ENCODE results near the gene PLXNA4.

Gene PLXNA4

DNA sequence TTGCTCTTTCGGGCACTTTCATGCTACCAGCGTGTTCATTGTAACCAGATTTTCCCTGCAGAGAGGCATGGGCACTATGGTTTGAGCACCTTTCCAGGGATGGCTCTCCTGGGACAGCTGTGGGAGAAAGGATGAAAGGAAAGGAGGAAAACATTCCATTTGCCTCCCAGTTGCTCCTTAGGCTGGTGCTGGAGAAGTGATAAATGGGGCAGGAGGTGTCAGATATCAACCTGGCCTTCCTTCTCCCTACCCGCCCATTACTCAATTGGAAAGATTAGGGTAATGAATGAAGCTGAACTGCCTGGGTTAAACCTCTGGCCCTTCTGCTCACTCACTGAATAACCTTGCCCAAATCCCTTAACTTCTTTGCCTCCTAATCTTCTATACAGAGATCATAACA, 228.4 kb downstream of the PLXNA4 start:
- Histone ChIP-seq H3K4me1 (ENCODE audit: low read length) (no peaks in the 10 kb centered on the region), H3K79me2 (ENCODE audit: low read length) (no peaks in the 10 kb centered on the region), H2AFZ (ENCODE audit: low read depth, low read length) (no peak overlapping the region), H3K4me2 (ENCODE audit: low read length) (no peak overlapping the region), H3K9me3 (ENCODE audit: insufficient read depth, low read length) (no peaks in the 10 kb centered on the region), H3K36me3 (replicated peaks; ENCODE audit: low read depth, low read length) (no peaks in the 10 kb centered on the region), H3K27ac (ENCODE audit: low read length) (no peak overlapping the region), H4K20me1 (ENCODE audit: insufficient read depth, low read length) (no peaks in the 10 kb centered on the region), H3K9ac (ENCODE audit: low read length) (no peak overlapping the region), H3K4me3 (ENCODE audit: low read length) (no peak overlapping the region), H3K27me3 (ENCODE audit: low read depth, low read length) (peaks cover 51% of the 10 kb centered on the region)
- TF ChIP-seq EZH2phosphoT487 (IDR thresholded peaks at IDR 0.05; ENCODE audit: low read depth), result no peak
- TF ChIP-seq, protein P1, sequence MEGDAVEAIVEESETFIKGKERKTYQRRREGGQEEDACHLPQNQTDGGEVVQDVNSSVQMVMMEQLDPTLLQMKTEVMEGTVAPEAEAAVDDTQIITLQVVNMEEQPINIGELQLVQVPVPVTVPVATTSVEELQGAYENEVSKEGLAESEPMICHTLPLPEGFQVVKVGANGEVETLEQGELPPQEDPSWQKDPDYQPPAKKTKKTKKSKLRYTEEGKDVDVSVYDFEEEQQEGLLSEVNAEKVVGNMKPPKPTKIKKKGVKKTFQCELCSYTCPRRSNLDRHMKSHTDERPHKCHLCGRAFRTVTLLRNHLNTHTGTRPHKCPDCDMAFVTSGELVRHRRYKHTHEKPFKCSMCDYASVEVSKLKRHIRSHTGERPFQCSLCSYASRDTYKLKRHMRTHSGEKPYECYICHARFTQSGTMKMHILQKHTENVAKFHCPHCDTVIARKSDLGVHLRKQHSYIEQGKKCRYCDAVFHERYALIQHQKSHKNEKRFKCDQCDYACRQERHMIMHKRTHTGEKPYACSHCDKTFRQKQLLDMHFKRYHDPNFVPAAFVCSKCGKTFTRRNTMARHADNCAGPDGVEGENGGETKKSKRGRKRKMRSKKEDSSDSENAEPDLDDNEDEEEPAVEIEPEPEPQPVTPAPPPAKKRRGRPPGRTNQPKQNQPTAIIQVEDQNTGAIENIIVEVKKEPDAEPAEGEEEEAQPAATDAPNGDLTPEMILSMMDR (IDR thresholded peaks at IDR 0.05; ENCODE audit: low read depth, low read length), result no peak

DNA sequence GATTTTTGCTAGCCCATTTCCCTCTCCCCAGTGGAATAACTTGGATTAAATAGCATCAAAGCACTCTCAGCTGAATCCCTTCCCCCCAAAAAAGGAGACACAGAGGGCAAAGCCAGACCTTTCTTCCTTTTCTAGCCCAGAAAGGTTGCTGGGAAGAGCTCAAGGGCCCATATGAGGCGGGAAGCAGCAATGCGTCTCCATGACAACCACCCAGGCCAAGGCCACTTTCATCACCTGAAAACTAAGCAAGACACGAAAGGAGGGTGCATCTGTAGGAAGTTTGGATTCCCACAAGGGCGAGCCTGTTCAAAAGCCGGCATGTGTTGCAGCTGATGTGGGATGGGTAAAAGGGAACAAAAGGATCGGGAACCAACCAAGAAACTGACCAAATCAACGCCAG, 229.1 kb downstream of the PLXNA4 start:
- no peak overlapping the region for H3K27ac ChIP-seq (ENCODE audit: low read length)
- no peak overlapping the region for H3K9ac ChIP-seq (ENCODE audit: low read length)
- no peak overlapping the region for H3K4me3 ChIP-seq (ENCODE audit: low read length)
- H3K79me2 ChIP-seq (ENCODE audit: low read length), result no peaks in the 10 kb centered on the region
- no peak overlapping the region for H2AFZ ChIP-seq (ENCODE audit: low read depth, low read length)
- H3K9me3 ChIP-seq (ENCODE audit: insufficient read depth, low read length), result no peaks in the 10 kb centered on the region
- no peak overlapping the region for H3K4me2 ChIP-seq (ENCODE audit: low read length)
- TF ChIP-seq, protein P1 (IDR thresholded peaks at IDR 0.05; ENCODE audit: low read depth, low read length), result no peak
- no peak for TF ChIP-seq EZH2phosphoT487 (IDR thresholded peaks at IDR 0.05; ENCODE audit: low read depth)
- H3K27me3 ChIP-seq (ENCODE audit: low read depth, low read length), result peaks cover 46% of the 10 kb centered on the region
- no peaks in the 10 kb centered on the region for H4K20me1 ChIP-seq (ENCODE audit: insufficient read depth, low read length)
- H3K4me1 ChIP-seq (ENCODE audit: low read length), result no peaks in the 10 kb centered on the region
- H3K36me3 ChIP-seq (replicated peaks; ENCODE audit: low read depth, low read length), result no peaks in the 10 kb centered on the region

DNA sequence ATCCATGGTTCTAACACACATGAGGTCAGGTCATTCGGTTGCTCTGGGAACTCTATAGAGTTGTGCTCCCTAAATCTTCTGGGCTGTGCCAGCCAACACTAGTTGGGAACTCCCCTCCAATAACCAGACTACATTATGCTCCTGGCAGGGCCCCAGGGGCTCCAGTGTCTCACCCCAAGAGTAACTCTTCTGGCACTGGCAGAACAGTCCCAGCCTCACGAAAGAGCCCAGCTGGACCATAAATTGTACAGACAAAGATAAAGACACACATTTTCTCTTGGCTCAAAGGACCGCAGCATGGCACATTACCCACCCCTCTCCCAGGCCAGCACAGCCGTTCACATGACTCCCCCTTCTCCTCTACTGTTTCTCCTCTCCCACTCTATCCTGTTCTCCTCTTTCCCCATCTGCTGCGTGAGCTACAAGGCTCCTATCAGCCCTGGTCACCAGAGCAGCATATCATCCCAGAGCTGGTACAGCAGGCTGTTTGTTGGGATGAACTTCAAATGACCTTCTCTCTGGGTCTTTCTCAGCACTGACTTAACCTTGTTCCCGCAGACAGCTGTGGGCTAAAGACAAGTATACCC, 230.6 kb downstream of the PLXNA4 start:
- Histone ChIP-seq H3K36me3 (replicated peaks; ENCODE audit: low read depth, low read length) (no peaks in the 10 kb centered on the region), H3K4me2 (ENCODE audit: low read length) (no peak overlapping the region), H3K27ac (ENCODE audit: low read length) (no peak overlapping the region), H2AFZ (ENCODE audit: low read depth, low read length) (no peak overlapping the region), H3K4me1 (ENCODE audit: low read length) (no peaks in the 10 kb centered on the region), H3K9ac (ENCODE audit: low read length) (no peak overlapping the region), H3K9me3 (ENCODE audit: insufficient read depth, low read length) (no peaks in the 10 kb centered on the region), H4K20me1 (ENCODE audit: insufficient read depth, low read length) (no peaks in the 10 kb centered on the region), H3K4me3 (ENCODE audit: low read length) (no peak overlapping the region), H3K27me3 (ENCODE audit: low read depth, low read length) (peaks cover 40% of the 10 kb centered on the region), H3K79me2 (ENCODE audit: low read length) (no peaks in the 10 kb centered on the region)
- no peak for TF ChIP-seq EZH2phosphoT487 (IDR thresholded peaks at IDR 0.05; ENCODE audit: low read depth)

DNA sequence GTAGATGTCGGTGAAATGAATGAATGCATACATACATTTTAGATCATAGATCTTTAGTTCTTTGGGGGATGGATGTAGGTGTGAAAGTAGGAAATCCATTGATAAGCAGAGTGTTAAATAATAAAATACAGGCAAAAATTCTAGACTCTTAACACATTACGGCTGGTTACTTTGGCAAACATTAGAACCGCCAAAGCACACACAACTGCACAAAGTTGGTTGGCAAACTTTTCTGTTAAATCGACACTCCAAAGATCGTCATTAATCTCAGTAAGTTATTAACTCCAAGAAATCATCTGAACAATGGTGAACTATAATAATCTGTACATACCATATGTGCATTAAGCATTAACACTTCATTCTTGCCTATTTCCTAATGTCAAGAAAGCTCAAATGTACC, 231.2 kb downstream of the PLXNA4 start:
- Histone ChIP-seq H3K9ac (ENCODE audit: low read length) (no peak overlapping the region), H2AFZ (ENCODE audit: low read depth, low read length) (no peak overlapping the region), H3K27me3 (ENCODE audit: low read depth, low read length) (peaks cover 40% of the 10 kb centered on the region), H3K4me1 (ENCODE audit: low read length) (no peaks in the 10 kb centered on the region), H3K9me3 (ENCODE audit: insufficient read depth, low read length) (no peaks in the 10 kb centered on the region), H3K27ac (ENCODE audit: low read length) (no peak overlapping the region), H3K36me3 (replicated peaks; ENCODE audit: low read depth, low read length) (no peaks in the 10 kb centered on the region), H3K4me2 (ENCODE audit: low read length) (no peak overlapping the region), H3K79me2 (ENCODE audit: low read length) (no peaks in the 10 kb centered on the region), H3K4me3 (ENCODE audit: low read length) (no peak overlapping the region), H4K20me1 (ENCODE audit: insufficient read depth, low read length) (no peaks in the 10 kb centered on the region)
- TF ChIP-seq, protein P1 (IDR thresholded peaks at IDR 0.05; ENCODE audit: low read depth, low read length), result no peak
- no peak for TF ChIP-seq EZH2phosphoT487 (IDR thresholded peaks at IDR 0.05; ENCODE audit: low read depth)
